Measurements from ENCODE around the gene SBSN. TPM values are rescaled to one million over a fixed set of nuclear protein-coding genes. Genes with fewer than 3 reads are reported as not detected.

Gene SBSN
- total and polyA plus RNA-seq, 2 donors (not counting 1 experiment from before 2014, with no cell fraction given), result not detected

DNA sequence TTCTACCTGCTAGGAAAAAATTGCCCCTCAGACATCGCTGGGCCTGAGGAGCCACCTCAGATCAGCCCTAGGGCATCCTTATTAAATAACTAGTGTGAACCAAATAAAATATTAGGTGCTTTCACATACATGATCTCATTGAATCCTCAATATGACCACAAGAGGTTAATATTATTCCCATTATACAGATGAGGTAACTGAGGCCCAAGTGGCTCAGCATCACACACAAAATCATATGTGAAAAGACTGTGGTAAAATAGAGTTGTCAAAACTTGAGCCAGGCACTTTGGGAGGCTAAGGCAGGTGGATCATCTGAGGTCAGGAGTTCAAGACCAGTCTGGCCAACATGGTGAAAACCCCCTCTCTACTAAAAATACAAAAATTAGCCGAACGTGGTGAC lies 11.8 kb downstream of the SBSN start:
- intact Hi-C loops (cut with micrococcal nuclease), result no loop called here
- Mint-ChIP-seq H3K9me3 (ENCODE audit: insufficient read depth) (no peaks in the 10 kb centered on the region), H3K27ac (no peak overlapping the region), H3K27me3 (peaks cover 39% of the 10 kb centered on the region), H3K4me3 (no peak overlapping the region), H3K4me1 (no peaks in the 10 kb centered on the region)
- Histone ChIP-seq H3K36me3 (replicated peaks in 1 of 2; ENCODE audit: control extremely low read depth in 1 of 2, control insufficient read depth in 1 of 2, extremely low read depth in 1 of 2, insufficient read depth in 2 of 2, low read length in 1 of 2) (no peaks in the 10 kb centered on the region), H2AFZ (ENCODE audit: insufficient read depth, low read depth, low read length, poor library complexity, severe bottlenecking) (no peak overlapping the region), H3K4me1 (ENCODE audit: control insufficient read depth in 2 of 2, insufficient read depth in 2 of 2, low read length in 2 of 2) (no peaks in the 10 kb centered on the region), H3K79me2 (ENCODE audit: control insufficient read depth, insufficient read depth, low read length) (no peaks in the 10 kb centered on the region), H3K27me3 (replicated peaks in 1 of 4; ENCODE audit: control extremely low read depth in 1 of 4, control insufficient read depth in 3 of 4, insufficient read depth in 4 of 4, low read length in 3 of 4) (peaks cover 0 to 25% (median 2%) of the 10 kb centered on the region in 4 experiments), H3K4me2 (replicated peaks; ENCODE audit: low read depth, low read length, poor library complexity, severe bottlenecking) (no peak overlapping the region), H3K9me3 (ENCODE audit: control extremely low read depth in 1 of 3, control insufficient read depth in 2 of 3, insufficient read depth in 1 of 3, low read length in 2 of 3) (peaks cover 0 to 3% (median 0%) of the 10 kb centered on the region in 3 donors), H3K9ac (ENCODE audit: low read length) (no peak overlapping the region), H3K4me3 (ENCODE audit: control extremely low read depth in 1 of 5, extremely low read depth in 1 of 5, insufficient read depth in 1 of 5, low read depth in 2 of 5, low read length in 4 of 5) (no peak overlapping the region), H3K27ac (ENCODE audit: low read length in 2 of 2) (no peak overlapping the region), H4K20me1 (ENCODE audit: control insufficient read depth, insufficient read depth, low read length, poor library complexity, severe bottlenecking) (no peaks in the 10 kb centered on the region)
- ChIA-PET POLR2A (no interaction called here), CTCF (interaction anchor here (1.5 kb wide), 1 partner anchor 9 kb away, joined by 6 read pairs; no protein-coding TSS in a partner anchor)
- ATAC-seq (ENCODE audit: low read depth) (no peak), DNase-seq (no peak)
- no CpG with 5 or more reads among the region's 3 CpGs for WGBS (ENCODE audit: insufficient coverage)
- TF ChIP-seq EZH2 (IDR thresholded peaks at IDR 0.05; ENCODE audit: borderline replicate concordance, insufficient read depth, low read depth, low read length, poor library complexity, severe bottlenecking), result no peak
- TF ChIP-seq, protein P1, sequence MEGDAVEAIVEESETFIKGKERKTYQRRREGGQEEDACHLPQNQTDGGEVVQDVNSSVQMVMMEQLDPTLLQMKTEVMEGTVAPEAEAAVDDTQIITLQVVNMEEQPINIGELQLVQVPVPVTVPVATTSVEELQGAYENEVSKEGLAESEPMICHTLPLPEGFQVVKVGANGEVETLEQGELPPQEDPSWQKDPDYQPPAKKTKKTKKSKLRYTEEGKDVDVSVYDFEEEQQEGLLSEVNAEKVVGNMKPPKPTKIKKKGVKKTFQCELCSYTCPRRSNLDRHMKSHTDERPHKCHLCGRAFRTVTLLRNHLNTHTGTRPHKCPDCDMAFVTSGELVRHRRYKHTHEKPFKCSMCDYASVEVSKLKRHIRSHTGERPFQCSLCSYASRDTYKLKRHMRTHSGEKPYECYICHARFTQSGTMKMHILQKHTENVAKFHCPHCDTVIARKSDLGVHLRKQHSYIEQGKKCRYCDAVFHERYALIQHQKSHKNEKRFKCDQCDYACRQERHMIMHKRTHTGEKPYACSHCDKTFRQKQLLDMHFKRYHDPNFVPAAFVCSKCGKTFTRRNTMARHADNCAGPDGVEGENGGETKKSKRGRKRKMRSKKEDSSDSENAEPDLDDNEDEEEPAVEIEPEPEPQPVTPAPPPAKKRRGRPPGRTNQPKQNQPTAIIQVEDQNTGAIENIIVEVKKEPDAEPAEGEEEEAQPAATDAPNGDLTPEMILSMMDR (IDR thresholded peaks at IDR 0.05), result no peak

DNA sequence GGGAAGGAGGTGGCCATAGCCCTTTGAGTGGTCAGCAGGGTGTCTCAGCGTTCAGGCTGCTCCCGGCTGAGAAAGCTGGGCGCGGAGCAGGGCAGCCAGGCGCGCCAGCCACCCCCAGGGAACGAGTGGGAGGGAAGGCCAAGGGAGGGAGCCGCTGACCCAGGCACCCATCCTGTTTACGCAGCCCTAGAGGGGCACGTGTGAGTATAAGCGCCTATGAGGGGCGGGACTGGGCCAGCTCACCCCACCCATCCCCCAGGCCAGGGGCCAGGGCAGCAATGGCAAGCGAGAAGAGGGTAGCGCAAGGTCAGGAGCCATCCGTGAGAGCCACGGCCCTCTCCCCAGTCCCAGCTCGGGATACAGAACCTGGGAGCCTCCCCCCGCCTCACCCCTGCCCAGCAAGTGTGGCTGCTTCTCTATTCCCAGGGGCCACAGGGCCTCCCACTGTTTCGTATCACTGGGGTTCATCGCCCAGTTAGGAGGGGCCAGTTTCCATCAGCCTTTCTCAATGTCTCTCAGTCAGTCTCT lies 13.8 kb downstream of the SBSN start:
- H3K27ac Mint-ChIP-seq, result no peak overlapping the region
- H2AFZ ChIP-seq (ENCODE audit: insufficient read depth, low read depth, low read length, poor library complexity, severe bottlenecking), result no peak overlapping the region
- no peak overlapping the region for H3K4me3 ChIP-seq (ENCODE audit: control extremely low read depth in 1 of 5, extremely low read depth in 1 of 5, insufficient read depth in 1 of 5, low read depth in 2 of 5, low read length in 4 of 5)
- H4K20me1 ChIP-seq (ENCODE audit: control insufficient read depth, insufficient read depth, low read length, poor library complexity, severe bottlenecking), result no peaks in the 10 kb centered on the region
- no peak overlapping the region for H3K4me2 ChIP-seq (replicated peaks; ENCODE audit: low read depth, low read length, poor library complexity, severe bottlenecking)
- H3K36me3 ChIP-seq (replicated peaks in 1 of 2; ENCODE audit: control extremely low read depth in 1 of 2, control insufficient read depth in 1 of 2, extremely low read depth in 1 of 2, insufficient read depth in 2 of 2, low read length in 1 of 2), result no peaks in the 10 kb centered on the region
- peaks cover 17 to 18% of the 10 kb centered on the region in 2 donors for H3K4me1 ChIP-seq (ENCODE audit: control insufficient read depth in 2 of 2, insufficient read depth in 2 of 2, low read length in 2 of 2)
- no peak overlapping the region for H3K4me3 Mint-ChIP-seq
- no peak overlapping the region for H3K27ac ChIP-seq (ENCODE audit: low read length in 2 of 2)
- peaks cover 0 to 11% (median 0%) of the 10 kb centered on the region in 3 donors for H3K9me3 ChIP-seq (ENCODE audit: control extremely low read depth in 1 of 3, control insufficient read depth in 2 of 3, insufficient read depth in 1 of 3, low read length in 2 of 3)
- WGBS (ENCODE audit: insufficient coverage), result 54% methylated on average over 16 of the region's 20 CpGs
- intact Hi-C loops (cut with micrococcal nuclease), result no loop called here
- H3K4me1 Mint-ChIP-seq, result peaks cover 16% of the 10 kb centered on the region
- CTCF ChIA-PET, result no interaction called here
- H3K27me3 ChIP-seq (replicated peaks in 1 of 4; ENCODE audit: control extremely low read depth in 1 of 4, control insufficient read depth in 3 of 4, insufficient read depth in 4 of 4, low read length in 3 of 4), result peaks cover 0 to 45% (median 12%) of the 10 kb centered on the region in 4 experiments
- H3K9me3 Mint-ChIP-seq (ENCODE audit: insufficient read depth), result no peaks in the 10 kb centered on the region
- no peak for DNase-seq
- POLR2A ChIA-PET, result no interaction called here
- peaks cover 41% of the 10 kb centered on the region for H3K27me3 Mint-ChIP-seq
- no peaks in the 10 kb centered on the region for H3K79me2 ChIP-seq (ENCODE audit: control insufficient read depth, insufficient read depth, low read length)
- TF ChIP-seq, protein P1 (IDR thresholded peaks at IDR 0.05), result no peak
- no peak for TF ChIP-seq EZH2 (IDR thresholded peaks at IDR 0.05; ENCODE audit: borderline replicate concordance, insufficient read depth, low read depth, low read length, poor library complexity, severe bottlenecking)
- no peak for ATAC-seq (ENCODE audit: low read depth)
- H3K9ac ChIP-seq (ENCODE audit: low read length), result no peak overlapping the region

All from B cell (primary cell).